H1 (cell line): ENCODE measurements around the gene AIF1L. TPM values are rescaled to one million over a fixed set of nuclear protein-coding genes. Genes with fewer than 3 reads are reported as not detected.

ENCODE experiments used
- CTCF ChIA-PET: fragments of 300-600 bp; sonication (Branson Sonifier 250); formaldehyde crosslinking; loops from one replicate; lab custom pipeline; 2021; ENCODE audit not compliant: partially characterized antibody; lab: Charles Lee
- POLR2A ChIA-PET: fragments of 300-600 bp; sonication (Branson Sonifier 250); formaldehyde crosslinking; loops from one replicate; lab custom pipeline; 2021; ENCODE audit warnings: inconsistent platforms; ENCODE audit not compliant: partially characterized antibody; lab: Charles Lee
- DNase-seq, 2 experiments: peaks; one replicate each; pipeline versions ENCODE4 v3.0.0 to v3.0.0-alpha.2; 2010 to 2022; ENCODE audit warnings: low spot score in 2 of 2, low read depth in 1 of 2, mixed read lengths in 1 of 2
- FAIRE-seq: peaks from 2 replicates; lab custom pipeline; 2011; peaks lifted over from hg19 to GRCh38; lab: Jason Lieb, UNC
- H2AFZ ChIP-seq: 2 replicates; pipeline ENCODE4 v1.8.1; 2012; ENCODE audit warnings: low read length, inconsistent platforms
- H2AK5ac ChIP-seq: 2 replicates; pipeline ENCODE4 v1.6.1; 2013; ENCODE audit warnings: low read depth, low read length
- H2BK120ac ChIP-seq: replicated peaks from 2 replicates; pipeline ENCODE3; 2013; ENCODE audit warnings: low read depth, low read length, inconsistent platforms
- H2BK12ac ChIP-seq: 2 replicates; pipeline ENCODE4 v1.6.1; 2013; ENCODE audit warnings: low read depth, low read length
- H2BK15ac ChIP-seq: 2 replicates; pipeline ENCODE4 v1.6.1; 2013; ENCODE audit warnings: low read length
- H2BK20ac ChIP-seq: 2 replicates; pipeline ENCODE4 v1.6.1; 2013; ENCODE audit warnings: low read length
- H2BK5ac ChIP-seq: 2 replicates; pipeline ENCODE4 v1.6.1; 2013; ENCODE audit warnings: low read depth, low read length
- H3K14ac ChIP-seq: 2 replicates; pipeline ENCODE4 v1.6.1; 2013; ENCODE audit warnings: inconsistent platforms; ENCODE audit not compliant: insufficient read length
- H3K18ac ChIP-seq: 2 replicates; pipeline ENCODE4 v1.6.1; 2013; ENCODE audit warnings: low read length; ENCODE audit errors: extremely low read depth
- H3K23ac ChIP-seq: 2 replicates; pipeline ENCODE4 v1.6.1; 2013; ENCODE audit warnings: inconsistent platforms; ENCODE audit not compliant: insufficient read length
- H3K23me2 ChIP-seq: 2 replicates; pipeline ENCODE4 v1.6.1; 2013; ENCODE audit warnings: low read depth, low read length
- H3K27ac ChIP-seq: 2 replicates; pipeline ENCODE4 v1.6.1; 2011; ENCODE audit warnings: low read depth, low read length, inconsistent platforms
- H3K27me3 ChIP-seq, 4 experiments: replicated peaks in 1 of 4; 1 replicate in 1 of 4; 2 replicates in 3 of 4; pipeline versions ENCODE4 v1.6.1 to v1.8.1; 2011 to 2013; ENCODE audit warnings: low read length in 3 of 4, mild to moderate bottlenecking in 3 of 4, inconsistent platforms in 2 of 4, mixed read lengths in 2 of 4, moderate library complexity in 1 of 4; ENCODE audit not compliant: control insufficient read depth in 3 of 4, insufficient read depth in 3 of 4; ENCODE audit errors: extremely low read depth in 1 of 4
- H3K36me3 ChIP-seq, 4 experiments: 2 replicates each; pipeline versions ENCODE4 v1.6.1 to v1.8.1; 2011 to 2013; ENCODE audit warnings: mild to moderate bottlenecking in 4 of 4, low read length in 3 of 4, moderate library complexity in 2 of 4, control low read depth in 1 of 4, inconsistent platforms in 1 of 4; ENCODE audit not compliant: insufficient read depth in 4 of 4, control insufficient read depth in 2 of 4
- H3K4ac ChIP-seq: replicated peaks from 2 replicates; pipeline ENCODE3; 2013; ENCODE audit warnings: low read length, low read depth, mixed read lengths, inconsistent platforms; ENCODE audit not compliant: insufficient read length
- H3K4me1 ChIP-seq, 4 experiments: replicated peaks in 1 of 4; 1 replicate in 1 of 4; 2 replicates in 3 of 4; pipeline versions ENCODE4 v1.6.1 to v1.8.1; 2011 to 2013; ENCODE audit warnings: low read length in 3 of 4, inconsistent platforms in 2 of 4, mixed read lengths in 1 of 4; ENCODE audit not compliant: insufficient read depth in 4 of 4, control insufficient read depth in 3 of 4
- H3K4me2 ChIP-seq, 2 experiments: 2 replicates each; pipeline versions ENCODE4 v1.6.1 to v1.8.1; 2011 to 2013; ENCODE audit warnings: low read depth in 2 of 2, low read length in 2 of 2, control low read depth in 1 of 2, inconsistent platforms in 1 of 2, mild to moderate bottlenecking in 1 of 2; ENCODE audit not compliant: insufficient read depth in 1 of 2
- H3K4me3 ChIP-seq, 4 experiments: fragments of 200-600, 300-600 bp in 1 of 4; sonication (generic), shearing (Covaris generic), sonication (Bioruptor Twin) in 1 of 4; 2 replicates each; pipeline versions ENCODE4 v1.5.1 to v1.8.1; 2011 to 2016; ENCODE audit warnings: low read length in 4 of 4, low read depth in 3 of 4, control low read depth in 2 of 4, inconsistent platforms in 2 of 4, mild to moderate bottlenecking in 2 of 4, mixed read lengths in 1 of 4, moderate library complexity in 1 of 4; ENCODE audit not compliant: insufficient read depth in 2 of 4; ENCODE audit errors: extremely low read depth in 1 of 4
- H3K56ac ChIP-seq: replicated peaks from 2 replicates; pipeline ENCODE3; 2013; ENCODE audit warnings: low read depth, mild to moderate bottlenecking, mixed read lengths, low read length, inconsistent platforms; ENCODE audit not compliant: insufficient read length
- H3K79me1 ChIP-seq: 2 replicates; pipeline ENCODE4 v1.6.1; 2013; ENCODE audit warnings: low read depth, low read length, control low read depth
- H3K79me2 ChIP-seq, 2 experiments: 2 replicates each; pipeline versions ENCODE4 v1.6.1 to v1.8.1; 2012 to 2013; ENCODE audit warnings: low read length in 2 of 2, mild to moderate bottlenecking in 2 of 2, inconsistent platforms in 1 of 2; ENCODE audit not compliant: insufficient read depth in 2 of 2, control insufficient read depth in 1 of 2
- H3K9ac ChIP-seq, 4 experiments: replicated peaks in 1 of 4; 1 replicate in 1 of 4; 2 replicates in 3 of 4; pipeline versions ENCODE4 v1.6.1 to v1.8.1; 2011 to 2013; ENCODE audit warnings: low read depth in 3 of 4, low read length in 3 of 4, control low read depth in 2 of 4, mild to moderate bottlenecking in 2 of 4, moderate library complexity in 2 of 4, inconsistent platforms in 1 of 4; ENCODE audit errors: extremely low read depth in 1 of 4
- H3K9me3 ChIP-seq, 2 experiments: 2 replicates each; pipeline versions ENCODE4 v1.6.1 to v1.8.1; 2012 to 2013; ENCODE audit warnings: mild to moderate bottlenecking in 2 of 2, moderate library complexity in 2 of 2, control low read depth in 1 of 2, inconsistent platforms in 1 of 2, low read depth in 1 of 2, low read length in 1 of 2, mixed read lengths in 1 of 2; ENCODE audit not compliant: insufficient read depth in 2 of 2
- H4K20me1 ChIP-seq, 2 experiments: replicated peaks in 1 of 2; 2 replicates each; pipeline versions ENCODE3 to v1.8.1; 2011 to 2013; ENCODE audit warnings: inconsistent platforms in 2 of 2, low read length in 2 of 2, mild to moderate bottlenecking in 1 of 2; ENCODE audit not compliant: insufficient read depth in 2 of 2, control insufficient read depth in 1 of 2
- H4K5ac ChIP-seq: 2 replicates; pipeline ENCODE4 v1.6.1; 2013; ENCODE audit warnings: low read length, low read depth, mixed read lengths, inconsistent platforms; ENCODE audit not compliant: insufficient read length
- H4K8ac ChIP-seq: 2 replicates; pipeline ENCODE4 v1.8.0; 2013; ENCODE audit warnings: mild to moderate bottlenecking, moderate library complexity, low read length, inconsistent platforms; ENCODE audit not compliant: insufficient read depth; ENCODE audit errors: extremely low read depth
- H4K91ac ChIP-seq: replicated peaks from 2 replicates; pipeline ENCODE3; 2013; ENCODE audit warnings: low read length, mixed read lengths, inconsistent platforms; ENCODE audit not compliant: insufficient read length
- ATF2 ChIP-seq: IDR thresholded peaks from 2 replicates; pipeline ENCODE4 v1.6.1; 2012; ENCODE audit warnings: low read length, inconsistent platforms
- EZH2 ChIP-seq: fragments of 200-600 bp; sonication (generic); IDR thresholded peaks from 2 replicates; pipeline ENCODE4 v1.7.1; 2012; ENCODE audit warnings: low read depth, mild to moderate bottlenecking, moderate library complexity, low read length, inconsistent platforms; ENCODE audit not compliant: severe bottlenecking
- HDAC2 ChIP-seq, 2 experiments: fragments of 300-600 bp in 1 of 2; sonication (generic) in 1 of 2; IDR thresholded peaks; 2 replicates each; pipeline ENCODE4 v1.6.1; 2011 to 2012; ENCODE audit warnings: low read depth in 2 of 2, low read length in 2 of 2, mild to moderate bottlenecking in 2 of 2, moderate library complexity in 2 of 2, borderline replicate concordance in 1 of 2, inconsistent platforms in 1 of 2
- JUND ChIP-seq: IDR thresholded peaks from 2 replicates; pipeline ENCODE4 v1.6.1; 2011; ENCODE audit warnings: mild to moderate bottlenecking, improper control_type of control experiment, low read length
- RBBP5 ChIP-seq: IDR thresholded peaks from 2 replicates; pipeline ENCODE4 v1.7.1; 2012; ENCODE audit warnings: low read depth, mild to moderate bottlenecking, inconsistent platforms, low read length, moderate library complexity, borderline replicate concordance
- RXRA ChIP-seq: IDR thresholded peaks from 2 replicates; pipeline ENCODE4 v1.6.1; 2011; ENCODE audit warnings: low read depth, mild to moderate bottlenecking, low read length, moderate library complexity; ENCODE audit not compliant: insufficient read depth
- SIX5 ChIP-seq: IDR thresholded peaks from 2 replicates; pipeline ENCODE4 v1.6.1; 2011; ENCODE audit warnings: mild to moderate bottlenecking, low read depth, low read length
- YY1 ChIP-seq: IDR thresholded peaks from 2 replicates; pipeline ENCODE4 v1.6.1; 2011; ENCODE audit warnings: low read depth, mild to moderate bottlenecking, low read length
- WGBS, 2 experiments: shearing (Covaris generic) in 1 of 2; methylation state at CpG; one replicate each; pipeline versions ENCODE4 v1.1.6 to v1.1.7; 2013 to 2015; ENCODE audit warnings: low lambda C conversion rate in 2 of 2, mixed read lengths in 2 of 2, inconsistent platforms in 1 of 2, low coverage in 1 of 2, missing lambda C conversion rate in 1 of 2; ENCODE audit not compliant: insufficient replicate concordance in 2 of 2, insufficient coverage in 1 of 2, insufficient read length in 1 of 2; ENCODE audit errors: extremely low coverage in 1 of 2, missing lambda C conversion rate in 1 of 2; 5-methylcytosine and 5-hydroxymethylcytosine counted together
- polyA plus RNA-seq, 7 experiments: library from polyadenylated mRNA; depleted of rRNA in 3 of 7; stranded (reverse) in 5 of 7; unstranded in 2 of 7; fragments of >200 nt in 5 of 7; fragments of 200-250 nt in 2 of 7; gene quantifications; 1 replicate in 5 of 7; 2 replicates in 1 of 7; 4 replicates in 1 of 7; pipeline versions ENCODE4 v1.2.1 to v1.2.3, GENCODE V29; 2011 to 2013; ENCODE audit warnings: missing spikeins in 2 of 7, mixed read lengths in 2 of 7
- total RNA-seq: library from RNA; stranded (reverse); fragmentation: NEBNext Ultra II Directional; extraction: Animal tissue kit (Norgen Biotek cat#: 25700); gene quantifications from 2 replicates; pipeline ENCODE4 v1.2.1, GENCODE V29; 2021

The AIF1L gene
- total and polyA plus RNA-seq, 2 of the 8 experiments (the other 6 are each of a cell fraction or from before 2014, with no cell fraction given): 70.7 to 149 TPM

GRCh38 chr9:131120620-131121228, 24.4 kb downstream of the AIF1L start:
- peaks cover 15 to 53% (median 37%) of the 10 kb centered on the region in 4 experiments; a peak in 7 of 8 replicates for H3K36me3 ChIP-seq
- H3K23ac ChIP-seq: no peak overlapping the region
- no peak overlapping the region for H3K18ac ChIP-seq
- DNase-seq (no peak), FAIRE-seq (no peak)
- H3K27me3 ChIP-seq: no peaks in the 10 kb centered on the region
- no peak overlapping the region for H3K27ac ChIP-seq
- no peak overlapping the region for H4K8ac ChIP-seq
- no peak overlapping the region for H2BK5ac ChIP-seq
- H3K56ac ChIP-seq: no peak overlapping the region
- H2AK5ac ChIP-seq: no peak overlapping the region
- no peak overlapping the region for H4K91ac ChIP-seq
- H2BK12ac ChIP-seq: no peak overlapping the region
- H3K14ac ChIP-seq: no peak overlapping the region
- H4K20me1 ChIP-seq: no peaks in the 10 kb centered on the region
- H3K23me2 ChIP-seq: peaks cover 2% of the 10 kb centered on the region; the same call in 1 of the 2 replicates
- H2BK15ac ChIP-seq: no peak overlapping the region
- no peaks in the 10 kb centered on the region for H3K9me3 ChIP-seq
- no peak overlapping the region for H3K9ac ChIP-seq
- peaks cover 0 to 3% of the 10 kb centered on the region in 2 experiments; a peak in 2 of 4 replicates for H3K79me2 ChIP-seq
- no peaks in the 10 kb centered on the region for H3K4me1 ChIP-seq
- no peak overlapping the region for H2AFZ ChIP-seq
- no peak overlapping the region for H4K5ac ChIP-seq
- CTCF ChIA-PET: no interaction called here
- no peak overlapping the region for H2BK120ac ChIP-seq
- peaks cover under 1% of the 10 kb centered on the region for H3K79me1 ChIP-seq
- H3K4me2 ChIP-seq: no peak overlapping the region
- no peak overlapping the region for H3K4ac ChIP-seq
- no peak overlapping the region for H2BK20ac ChIP-seq
- POLR2A ChIA-PET: interaction anchor here (1.0 to 32.4 kb wide), 2 partner anchors 17 to 107 kb away, joined by 3 to 751 read pairs; partner anchors contain the start of gene AIF1L
- WGBS, 2 experiments: 95% methylated on average over 7 of the region's 7 CpGs; no CpG with 5 or more reads in 1 of the 2 experiments
- no peak for TF ChIP-seq HDAC2 (IDR thresholded peaks at IDR 0.05; ENCODE audit: borderline replicate concordance in 1 of 2, low read depth in 2 of 2, low read length in 2 of 2)
- TF ChIP-seq YY1: no peak
- no peak for TF ChIP-seq RXRA
- TF ChIP-seq SIX5: no peak
- no peak for TF ChIP-seq RBBP5
- no peak for TF ChIP-seq JUND
- no peak for TF ChIP-seq EZH2
- TF ChIP-seq ATF2: no peak
- TF ChIP-seq, all 59 proteins: peak for 0
- no peak overlapping the region for H3K4me3 ChIP-seq
